GM23338 (cell line): ENCODE results near the gene CCNB1.

Experiments
- CTCF ChIP-seq, 2 experiments: fragments of 200-600 bp in 1 of 2; sonication (generic) in 1 of 2; conservative IDR thresholded peaks; 2 replicates each; pipeline versions ENCODE4 v1.5.1 to v1.6.1; 2016 to 2017; ENCODE audit warnings: antibody characterized with exemption in 2 of 2, low read depth in 2 of 2, mild to moderate bottlenecking in 2 of 2, moderate library complexity in 1 of 2
- EZH2 ChIP-seq: fragments of 200-600 bp; sonication (generic); IDR thresholded peaks from one replicate; pipeline ENCODE4 v1.8.0; 2017; ENCODE audit warnings: antibody characterized with exemption, mild to moderate bottlenecking, low read depth; ENCODE audit not compliant: unreplicated experiment
- POLR2AphosphoS5 ChIP-seq: IDR thresholded peaks from 2 replicates; pipeline ENCODE4 v1.6.1; 2016; ENCODE audit warnings: antibody characterized with exemption, low read depth
- ZNF462 ChIP-seq: fragments of 250-450 bp; sonication (Bioruptor Pico); IDR thresholded peaks from 2 replicates; pipeline ENCODE4 v1.5.0; 2020; ENCODE audit warnings: mild to moderate bottlenecking, moderate library complexity

- TF ChIP-seq CTCF (conservative IDR thresholded peaks at IDR 0.05; ENCODE audit: low read depth in 2 of 2) (no peak), EZH2 (no peak), ZNF462 (no peak), POLR2AphosphoS5 (no peak)
These were observed 37.5 kb upstream of the CCNB1 start for GRCh38 chr5:69129413-69129812.
